HEK293 (cell line): ENCODE results near the gene SMPD3.

ENCODE experiments used
- CTCF ChIA-PET: fragments of 350-600 bp; formaldehyde crosslinking; extraction: SDS; loops from one replicate; lab custom pipeline; 2021; ENCODE audit warnings: antibody characterized with exemption; lab: Yijun Ruan, JAX
- POLR2A ChIA-PET: fragments of 300-600 bp; formaldehyde crosslinking; extraction: SDS; loops from one replicate; lab custom pipeline; 2020; ENCODE audit warnings: antibody characterized with exemption, inconsistent platforms; lab: Yijun Ruan, JAX
- H3K27ac ChIP-seq: fragments of 200-500 bp; sonication (Bioruptor generic); 2 replicates; pipeline ENCODE4 v1.5.1; 2014; ENCODE audit warnings: low read depth, low read length, control low read depth, inconsistent platforms; ENCODE audit errors: extremely low read depth
- H3K36me3 ChIP-seq, 2 experiments: fragments of 200-500 bp in 1 of 2; sonication (Bioruptor generic) in 1 of 2; 1 replicate in 1 of 2; 2 replicates in 1 of 2; pipeline ENCODE4 v1.5.1; 2014 to 2017; ENCODE audit warnings: inconsistent platforms in 2 of 2, low read length in 2 of 2; ENCODE audit not compliant: control insufficient read depth in 2 of 2, insufficient read depth in 1 of 2
- H3K4me1 ChIP-seq: fragments of 200-500 bp; sonication (Bioruptor generic); 2 replicates; pipeline ENCODE4 v1.5.1; 2014; ENCODE audit warnings: mild to moderate bottlenecking, low read length, inconsistent platforms; ENCODE audit not compliant: control insufficient read depth, insufficient read depth
- H3K4me3 ChIP-seq: 2 replicates; pipeline ENCODE4 v1.5.1; 2011; ENCODE audit warnings: low read depth, mild to moderate bottlenecking, control low read depth, low read length, moderate library complexity
- H3K9me3 ChIP-seq: fragments of 200-500 bp; sonication (Bioruptor generic); 2 replicates; pipeline ENCODE4 v1.5.1; 2014; ENCODE audit warnings: low read depth, low read length, inconsistent platforms; ENCODE audit not compliant: control insufficient read depth, insufficient read depth
- EGR2 ChIP-seq: fragments of 450-650 bp; formaldehyde crosslinking; IDR thresholded peaks from 2 replicates; pipeline ENCODE4 v1.5.1; 2016; ENCODE audit warnings: low read depth, missing biosample characterization, missing genetic modification characterization
- GLI4 ChIP-seq: fragments of 450-650 bp; formaldehyde crosslinking; IDR thresholded peaks from 2 replicates; pipeline ENCODE4 v1.5.1; 2016; ENCODE audit warnings: missing biosample characterization, missing genetic modification characterization
- IKZF3 ChIP-seq: fragments of 450-650 bp; IDR thresholded peaks from 2 replicates; pipeline ENCODE4 v1.5.0; 2018; ENCODE audit warnings: missing biosample characterization, mild to moderate bottlenecking, missing genetic modification characterization, moderate library complexity
- MEIS1 ChIP-seq: sonication (generic); formaldehyde crosslinking; IDR thresholded peaks from 2 replicates; pipeline ENCODE4 v1.8.1; 2022; ENCODE audit warnings: missing genetic modification reagents, mild to moderate bottlenecking, borderline replicate concordance
- SETDB1 ChIP-seq: IDR thresholded peaks from one replicate; pipeline ENCODE4 v1.6.1; 2017; ENCODE audit warnings: mild to moderate bottlenecking, low read length, moderate library complexity, mixed read lengths; ENCODE audit not compliant: insufficient read length
- ZIC2 ChIP-seq: fragments of 450-650 bp; formaldehyde crosslinking; IDR thresholded peaks from 2 replicates; pipeline ENCODE4 v1.5.1; 2016; ENCODE audit warnings: missing biosample characterization, missing genetic modification characterization
- ZNF132 ChIP-seq: fragments of 450-650 bp; formaldehyde crosslinking; IDR thresholded peaks from 2 replicates; pipeline ENCODE4 v1.5.1; 2017; ENCODE audit warnings: missing biosample characterization, missing genetic modification characterization, borderline replicate concordance
- ZNF138 ChIP-seq: fragments of 450-650 bp; formaldehyde crosslinking; IDR thresholded peaks from 2 replicates; pipeline ENCODE4 v1.5.1; 2016; ENCODE audit warnings: missing biosample characterization, missing genetic modification characterization, borderline replicate concordance
- ZNF155 ChIP-seq: fragments of 450-650 bp; formaldehyde crosslinking; IDR thresholded peaks from 2 replicates; pipeline ENCODE4 v1.5.1; 2016; ENCODE audit warnings: missing biosample characterization, missing genetic modification characterization
- ZNF174 ChIP-seq: fragments of 450-650 bp; formaldehyde crosslinking; IDR thresholded peaks from 2 replicates; pipeline ENCODE4 v1.5.0; 2017; ENCODE audit warnings: missing biosample characterization, mild to moderate bottlenecking, missing genetic modification characterization
- ZNF24 ChIP-seq: fragments of 450-650 bp; formaldehyde crosslinking; IDR thresholded peaks from 2 replicates; pipeline ENCODE4 v1.5.1; 2016; ENCODE audit warnings: missing biosample characterization, missing genetic modification characterization
- ZNF302 ChIP-seq: fragments of 450-650 bp; formaldehyde crosslinking; IDR thresholded peaks from 2 replicates; pipeline ENCODE4 v1.5.1; 2016; ENCODE audit warnings: missing biosample characterization, missing genetic modification characterization, low read depth
- ZNF311 ChIP-seq: fragments of 450-650 bp; formaldehyde crosslinking; IDR thresholded peaks from 2 replicates; pipeline ENCODE4 v1.5.1; 2017; ENCODE audit warnings: missing biosample characterization, missing genetic modification characterization, borderline replicate concordance
- ZNF404 ChIP-seq: fragments of 450-650 bp; formaldehyde crosslinking; IDR thresholded peaks from 2 replicates; pipeline ENCODE4 v1.5.1; 2017; ENCODE audit warnings: missing biosample characterization, missing genetic modification characterization
- ZNF48 ChIP-seq: fragments of 450-650 bp; formaldehyde crosslinking; IDR thresholded peaks from 2 replicates; pipeline ENCODE4 v1.5.1; 2016; ENCODE audit warnings: missing biosample characterization, missing genetic modification characterization
- ZNF654 ChIP-seq: fragments of 450-650 bp; formaldehyde crosslinking; IDR thresholded peaks from 2 replicates; pipeline ENCODE4 v1.5.1; 2016; ENCODE audit warnings: low read depth, missing biosample characterization, missing genetic modification characterization
- ZNF747 ChIP-seq: fragments of 450-650 bp; formaldehyde crosslinking; IDR thresholded peaks from 2 replicates; pipeline ENCODE4 v1.5.1; 2016; ENCODE audit warnings: missing biosample characterization, missing genetic modification characterization
- ZXDB ChIP-seq: fragments of 450-650 bp; formaldehyde crosslinking; IDR thresholded peaks from 2 replicates; pipeline ENCODE4 v1.5.1; 2016; ENCODE audit warnings: missing biosample characterization, missing genetic modification characterization
- TF ChIP-seq, protein P1 (sequence below): fragments of 450-650 bp; formaldehyde crosslinking; IDR thresholded peaks from 2 replicates; pipeline ENCODE4 v1.5.1; 2016; ENCODE audit warnings: missing biosample characterization, missing genetic modification characterization
- TF ChIP-seq, protein P2 (sequence below): fragments of 450-650 bp; formaldehyde crosslinking; IDR thresholded peaks from 2 replicates; pipeline ENCODE4 v1.5.1; 2017; ENCODE audit warnings: missing biosample characterization, missing genetic modification characterization
- TF ChIP-seq, protein P3 (sequence below): fragments of 450-650 bp; formaldehyde crosslinking; IDR thresholded peaks from 2 replicates; pipeline ENCODE4 v1.5.1; 2016; ENCODE audit warnings: missing biosample characterization, missing genetic modification characterization
- TF ChIP-seq, protein P4 (sequence below): fragments of 450-650 bp; formaldehyde crosslinking; IDR thresholded peaks from 2 replicates; pipeline ENCODE4 v1.5.1; 2016; ENCODE audit warnings: missing biosample characterization, missing genetic modification characterization, borderline replicate concordance
- TF ChIP-seq, protein P5 (sequence below): fragments of 450-650 bp; formaldehyde crosslinking; IDR thresholded peaks from 2 replicates; pipeline ENCODE4 v1.5.1; 2016; ENCODE audit warnings: missing biosample characterization, missing genetic modification characterization
- TF ChIP-seq, protein P6 (sequence below): fragments of 450-650 bp; formaldehyde crosslinking; IDR thresholded peaks from 2 replicates; pipeline ENCODE4 v1.5.1; 2017; ENCODE audit warnings: missing biosample characterization, missing genetic modification characterization
- TF ChIP-seq, protein P7 (sequence below): fragments of 450-650 bp; formaldehyde crosslinking; IDR thresholded peaks from 2 replicates; pipeline ENCODE4 v1.5.1; 2016; ENCODE audit warnings: missing biosample characterization, missing genetic modification characterization

The SMPD3 gene

DNA sequence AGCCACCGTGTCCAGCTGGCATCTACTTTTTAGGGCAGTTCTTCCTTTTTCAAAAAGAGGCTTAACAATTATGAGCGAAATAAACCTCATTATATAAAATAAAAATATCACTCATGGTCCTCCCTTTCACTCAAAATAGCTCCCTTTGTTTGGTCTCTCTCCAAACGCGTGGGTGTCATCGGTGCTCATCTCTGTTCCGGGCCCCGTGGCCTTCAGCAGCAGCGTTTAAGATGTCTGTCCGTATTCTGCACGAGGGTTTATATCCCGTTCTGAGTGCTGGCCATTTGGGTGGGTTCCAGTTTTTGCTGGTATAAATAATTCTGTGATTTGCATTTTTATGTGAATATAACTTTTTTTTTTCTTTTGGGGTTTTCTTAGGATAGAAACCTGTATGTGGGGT, 104.1 kb downstream of the SMPD3 start:
- H3K9me3 ChIP-seq, result no peaks in the 10 kb centered on the region
- no peak for TF ChIP-seq IKZF3 (tag by site-specific recombination)
- no peak for TF ChIP-seq ZNF404 (tag by site-specific recombination)
- no peak for TF ChIP-seq ZNF155
- no peak for TF ChIP-seq ZXDB (tag by site-specific recombination)
- TF ChIP-seq, protein P1, sequence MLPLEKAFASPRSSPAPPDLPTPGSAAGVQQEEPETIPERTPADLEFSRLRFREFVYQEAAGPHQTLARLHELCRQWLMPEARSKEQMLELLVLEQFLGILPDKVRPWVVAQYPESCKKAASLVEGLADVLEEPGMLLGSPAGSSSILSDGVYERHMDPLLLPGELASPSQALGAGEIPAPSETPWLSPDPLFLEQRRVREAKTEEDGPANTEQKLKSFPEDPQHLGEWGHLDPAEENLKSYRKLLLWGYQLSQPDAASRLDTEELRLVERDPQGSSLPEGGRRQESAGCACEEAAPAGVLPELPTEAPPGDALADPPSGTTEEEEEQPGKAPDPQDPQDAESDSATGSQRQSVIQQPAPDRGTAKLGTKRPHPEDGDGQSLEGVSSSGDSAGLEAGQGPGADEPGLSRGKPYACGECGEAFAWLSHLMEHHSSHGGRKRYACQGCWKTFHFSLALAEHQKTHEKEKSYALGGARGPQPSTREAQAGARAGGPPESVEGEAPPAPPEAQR (tag by site-specific recombination), result no peak
- TF ChIP-seq ZIC2 (tag by site-specific recombination), result no peak
- no peak for TF ChIP-seq ZNF132
- TF ChIP-seq ZNF747 (tag by site-specific recombination), result no peak
- TF ChIP-seq, protein P2, sequence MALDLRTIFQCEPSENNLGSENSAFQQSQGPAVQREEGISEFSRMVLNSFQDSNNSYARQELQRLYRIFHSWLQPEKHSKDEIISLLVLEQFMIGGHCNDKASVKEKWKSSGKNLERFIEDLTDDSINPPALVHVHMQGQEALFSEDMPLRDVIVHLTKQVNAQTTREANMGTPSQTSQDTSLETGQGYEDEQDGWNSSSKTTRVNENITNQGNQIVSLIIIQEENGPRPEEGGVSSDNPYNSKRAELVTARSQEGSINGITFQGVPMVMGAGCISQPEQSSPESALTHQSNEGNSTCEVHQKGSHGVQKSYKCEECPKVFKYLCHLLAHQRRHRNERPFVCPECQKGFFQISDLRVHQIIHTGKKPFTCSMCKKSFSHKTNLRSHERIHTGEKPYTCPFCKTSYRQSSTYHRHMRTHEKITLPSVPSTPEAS, result no peak
- TF ChIP-seq ZNF654, result no peak
- TF ChIP-seq ZNF48 (tag by site-specific recombination), result no peak
- no peak for TF ChIP-seq EGR2
- TF ChIP-seq, protein P3, sequence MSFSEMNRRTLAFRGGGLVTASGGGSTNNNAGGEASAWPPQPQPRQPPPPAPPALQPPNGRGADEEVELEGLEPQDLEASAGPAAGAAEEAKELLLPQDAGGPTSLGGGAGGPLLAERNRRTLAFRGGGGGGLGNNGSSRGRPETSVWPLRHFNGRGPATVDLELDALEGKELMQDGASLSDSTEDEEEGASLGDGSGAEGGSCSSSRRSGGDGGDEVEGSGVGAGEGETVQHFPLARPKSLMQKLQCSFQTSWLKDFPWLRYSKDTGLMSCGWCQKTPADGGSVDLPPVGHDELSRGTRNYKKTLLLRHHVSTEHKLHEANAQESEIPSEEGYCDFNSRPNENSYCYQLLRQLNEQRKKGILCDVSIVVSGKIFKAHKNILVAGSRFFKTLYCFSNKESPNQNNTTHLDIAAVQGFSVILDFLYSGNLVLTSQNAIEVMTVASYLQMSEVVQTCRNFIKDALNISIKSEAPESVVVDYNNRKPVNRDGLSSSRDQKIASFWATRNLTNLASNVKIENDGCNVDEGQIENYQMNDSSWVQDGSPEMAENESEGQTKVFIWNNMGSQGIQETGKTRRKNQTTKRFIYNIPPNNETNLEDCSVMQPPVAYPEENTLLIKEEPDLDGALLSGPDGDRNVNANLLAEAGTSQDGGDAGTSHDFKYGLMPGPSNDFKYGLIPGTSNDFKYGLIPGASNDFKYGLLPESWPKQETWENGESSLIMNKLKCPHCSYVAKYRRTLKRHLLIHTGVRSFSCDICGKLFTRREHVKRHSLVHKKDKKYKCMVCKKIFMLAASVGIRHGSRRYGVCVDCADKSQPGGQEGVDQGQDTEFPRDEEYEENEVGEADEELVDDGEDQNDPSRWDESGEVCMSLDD (tag by site-specific recombination), result no peak
- no peak for TF ChIP-seq SETDB1
- TF ChIP-seq GLI4, result no peak
- TF ChIP-seq, protein P4, sequence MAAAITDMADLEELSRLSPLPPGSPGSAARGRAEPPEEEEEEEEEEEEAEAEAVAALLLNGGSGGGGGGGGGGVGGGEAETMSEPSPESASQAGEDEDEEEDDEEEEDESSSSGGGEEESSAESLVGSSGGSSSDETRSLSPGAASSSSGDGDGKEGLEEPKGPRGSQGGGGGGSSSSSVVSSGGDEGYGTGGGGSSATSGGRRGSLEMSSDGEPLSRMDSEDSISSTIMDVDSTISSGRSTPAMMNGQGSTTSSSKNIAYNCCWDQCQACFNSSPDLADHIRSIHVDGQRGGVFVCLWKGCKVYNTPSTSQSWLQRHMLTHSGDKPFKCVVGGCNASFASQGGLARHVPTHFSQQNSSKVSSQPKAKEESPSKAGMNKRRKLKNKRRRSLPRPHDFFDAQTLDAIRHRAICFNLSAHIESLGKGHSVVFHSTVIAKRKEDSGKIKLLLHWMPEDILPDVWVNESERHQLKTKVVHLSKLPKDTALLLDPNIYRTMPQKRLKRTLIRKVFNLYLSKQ, result no peak
- no peak for TF ChIP-seq ZNF138 (tag by site-specific recombination)
- no peak for TF ChIP-seq ZNF174 (tag by site-specific recombination)
- no peak for TF ChIP-seq ZNF24
- TF ChIP-seq ZNF311 (tag by site-specific recombination), result no peak
- TF ChIP-seq, all 188 proteins: peak for 0
- CTCF ChIA-PET, result interaction anchor here (1.1 to 1.4 kb wide), 2 partner anchors 53 to 82 kb away, joined by 3 to 5 read pairs; no protein-coding TSS in a partner anchor
- no peaks in the 10 kb centered on the region for H3K4me1 ChIP-seq
- no peak overlapping the region for H3K4me3 ChIP-seq
- POLR2A ChIA-PET, result interaction anchor here (1.0 kb wide), 1 partner anchor 33 kb away, joined by 3 read pairs; the partner anchor contains the start of genes PRMT7 and SLC7A6OS
- H3K36me3 ChIP-seq, result peaks cover 24 to 94% of the 10 kb centered on the region in 2 experiments; a peak in 2 of 3 replicates
- H3K27ac ChIP-seq, result no peak overlapping the region

DNA sequence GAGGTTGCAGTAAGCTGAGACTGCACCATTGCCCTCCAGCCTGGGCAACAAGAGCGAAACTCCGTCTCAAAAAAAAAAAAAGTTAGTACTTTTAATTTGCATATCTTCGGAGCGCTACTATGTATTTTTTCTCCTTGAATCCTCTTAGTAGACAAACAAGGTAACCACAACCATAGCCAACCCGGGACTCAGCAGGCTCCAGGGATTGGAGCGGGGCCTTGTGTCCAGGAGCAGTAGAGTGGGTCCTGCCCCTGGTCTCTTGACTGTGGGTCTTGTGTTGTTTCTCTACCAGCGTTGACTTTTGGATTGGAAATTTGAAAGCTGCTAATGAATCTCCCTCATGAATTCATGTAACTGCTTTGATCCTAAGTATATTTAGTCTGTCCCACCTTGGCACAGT, 105.2 kb downstream of the SMPD3 start:
- ChIA-PET POLR2A (no interaction called here), CTCF (interaction anchor here (0.5 to 1.3 kb wide), 3 partner anchors 54 to 967 kb away, joined by 3 to 4 read pairs (median 3); no protein-coding TSS in a partner anchor)
- no peak for TF ChIP-seq ZNF302 (tag by site-specific recombination)
- TF ChIP-seq ZNF138 (tag by site-specific recombination), result no peak
- TF ChIP-seq, protein P5, sequence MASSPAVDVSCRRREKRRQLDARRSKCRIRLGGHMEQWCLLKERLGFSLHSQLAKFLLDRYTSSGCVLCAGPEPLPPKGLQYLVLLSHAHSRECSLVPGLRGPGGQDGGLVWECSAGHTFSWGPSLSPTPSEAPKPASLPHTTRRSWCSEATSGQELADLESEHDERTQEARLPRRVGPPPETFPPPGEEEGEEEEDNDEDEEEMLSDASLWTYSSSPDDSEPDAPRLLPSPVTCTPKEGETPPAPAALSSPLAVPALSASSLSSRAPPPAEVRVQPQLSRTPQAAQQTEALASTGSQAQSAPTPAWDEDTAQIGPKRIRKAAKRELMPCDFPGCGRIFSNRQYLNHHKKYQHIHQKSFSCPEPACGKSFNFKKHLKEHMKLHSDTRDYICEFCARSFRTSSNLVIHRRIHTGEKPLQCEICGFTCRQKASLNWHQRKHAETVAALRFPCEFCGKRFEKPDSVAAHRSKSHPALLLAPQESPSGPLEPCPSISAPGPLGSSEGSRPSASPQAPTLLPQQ (tag by site-specific recombination), result no peak
- TF ChIP-seq, protein P6, sequence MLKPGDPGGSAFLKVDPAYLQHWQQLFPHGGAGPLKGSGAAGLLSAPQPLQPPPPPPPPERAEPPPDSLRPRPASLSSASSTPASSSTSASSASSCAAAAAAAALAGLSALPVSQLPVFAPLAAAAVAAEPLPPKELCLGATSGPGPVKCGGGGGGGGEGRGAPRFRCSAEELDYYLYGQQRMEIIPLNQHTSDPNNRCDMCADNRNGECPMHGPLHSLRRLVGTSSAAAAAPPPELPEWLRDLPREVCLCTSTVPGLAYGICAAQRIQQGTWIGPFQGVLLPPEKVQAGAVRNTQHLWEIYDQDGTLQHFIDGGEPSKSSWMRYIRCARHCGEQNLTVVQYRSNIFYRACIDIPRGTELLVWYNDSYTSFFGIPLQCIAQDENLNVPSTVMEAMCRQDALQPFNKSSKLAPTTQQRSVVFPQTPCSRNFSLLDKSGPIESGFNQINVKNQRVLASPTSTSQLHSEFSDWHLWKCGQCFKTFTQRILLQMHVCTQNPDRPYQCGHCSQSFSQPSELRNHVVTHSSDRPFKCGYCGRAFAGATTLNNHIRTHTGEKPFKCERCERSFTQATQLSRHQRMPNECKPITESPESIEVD, result no peak
- TF ChIP-seq, protein P7, sequence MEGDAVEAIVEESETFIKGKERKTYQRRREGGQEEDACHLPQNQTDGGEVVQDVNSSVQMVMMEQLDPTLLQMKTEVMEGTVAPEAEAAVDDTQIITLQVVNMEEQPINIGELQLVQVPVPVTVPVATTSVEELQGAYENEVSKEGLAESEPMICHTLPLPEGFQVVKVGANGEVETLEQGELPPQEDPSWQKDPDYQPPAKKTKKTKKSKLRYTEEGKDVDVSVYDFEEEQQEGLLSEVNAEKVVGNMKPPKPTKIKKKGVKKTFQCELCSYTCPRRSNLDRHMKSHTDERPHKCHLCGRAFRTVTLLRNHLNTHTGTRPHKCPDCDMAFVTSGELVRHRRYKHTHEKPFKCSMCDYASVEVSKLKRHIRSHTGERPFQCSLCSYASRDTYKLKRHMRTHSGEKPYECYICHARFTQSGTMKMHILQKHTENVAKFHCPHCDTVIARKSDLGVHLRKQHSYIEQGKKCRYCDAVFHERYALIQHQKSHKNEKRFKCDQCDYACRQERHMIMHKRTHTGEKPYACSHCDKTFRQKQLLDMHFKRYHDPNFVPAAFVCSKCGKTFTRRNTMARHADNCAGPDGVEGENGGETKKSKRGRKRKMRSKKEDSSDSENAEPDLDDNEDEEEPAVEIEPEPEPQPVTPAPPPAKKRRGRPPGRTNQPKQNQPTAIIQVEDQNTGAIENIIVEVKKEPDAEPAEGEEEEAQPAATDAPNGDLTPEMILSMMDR (tag by site-specific recombination), result no peak
- no peak for TF ChIP-seq MEIS1 (CRISPR knock-in tag)
- no peak overlapping the region for H3K27ac ChIP-seq
- H3K9me3 ChIP-seq, result no peaks in the 10 kb centered on the region
- no peaks in the 10 kb centered on the region for H3K4me1 ChIP-seq
- H3K4me3 ChIP-seq, result no peak overlapping the region
- H3K36me3 ChIP-seq, result peaks cover 18 to 94% of the 10 kb centered on the region in 2 experiments; a peak in 2 of 3 replicates
